B cell (primary cell): Measurements from ENCODE around the gene ABHD17C. TPM values are rescaled to one million over a fixed set of nuclear protein-coding genes. Genes with fewer than 3 reads are reported as not detected.

Experiments used
- ATAC-seq: fragments of 200-7000 bp; cut with Tn5 transposase; one replicate; pipeline ENCODE4 v1.10.0; 2021; ENCODE audit warnings: low read depth, mild to moderate bottlenecking, moderate number of reproducible peaks, moderate library complexity
- CTCF ChIA-PET: fragments of 350-600 bp; sonication (Branson Sonifier 250); formaldehyde crosslinking; loops from one replicate; lab custom pipeline; 2021; ENCODE audit warnings: antibody characterized with exemption, inconsistent platforms; lab: Charles Lee
- POLR2A ChIA-PET: fragments of 350-600 bp; sonication (Branson Sonifier 250); formaldehyde crosslinking; loops from one replicate; lab custom pipeline; 2021; ENCODE audit warnings: antibody characterized with exemption; lab: Charles Lee
- DNase-seq: peaks from one replicate; pipeline ENCODE4 v3.0.0; 2013
- H2AFZ ChIP-seq: 2 replicates; pipeline ENCODE4 v1.6.1; 2012; ENCODE audit warnings: mild to moderate bottlenecking, low read depth, low read length; ENCODE audit not compliant: insufficient read depth, poor library complexity, severe bottlenecking
- H3K27ac ChIP-seq, 2 donors: 1 replicate in 1 of 2; 2 replicates in 1 of 2; pipeline ENCODE4 v1.5.1; 2012 to 2013; ENCODE audit warnings: low read length in 2 of 2, mild to moderate bottlenecking in 2 of 2, moderate library complexity in 1 of 2
- H3K27me3 ChIP-seq, 4 experiments: fragments of 200-600 bp in 1 of 4; sonication (generic) in 1 of 4; replicated peaks in 1 of 4; 1 replicate in 2 of 4; 2 replicates in 2 of 4; pipeline versions ENCODE4 v1.6.1 to v1.7.0; 2013 to 2016; ENCODE audit warnings: low read length in 3 of 4, mild to moderate bottlenecking in 2 of 4, mixed read lengths in 1 of 4, moderate library complexity in 1 of 4; ENCODE audit not compliant: insufficient read depth in 4 of 4, control insufficient read depth in 3 of 4; ENCODE audit errors: control extremely low read depth in 1 of 4
- H3K36me3 ChIP-seq, 2 experiments: replicated peaks in 1 of 2; 1 replicate in 1 of 2; 2 replicates in 1 of 2; pipeline versions ENCODE4 v1.6.1 to v1.7.1; 2013; ENCODE audit warnings: low read length in 1 of 2; ENCODE audit not compliant: insufficient read depth in 2 of 2, control insufficient read depth in 1 of 2; ENCODE audit errors: control extremely low read depth in 1 of 2, extremely low read depth in 1 of 2
- H3K4me1 ChIP-seq, 2 donors: fragments of 200-600 bp in 1 of 2; sonication (generic) in 1 of 2; 1 replicate in 1 of 2; 2 replicates in 1 of 2; pipeline versions ENCODE4 v1.5.1 to v1.6.1; 2013 to 2017; ENCODE audit warnings: low read length in 2 of 2; ENCODE audit not compliant: control insufficient read depth in 2 of 2, insufficient read depth in 2 of 2
- H3K4me2 ChIP-seq: replicated peaks from 2 replicates; pipeline ENCODE3; 2012; ENCODE audit warnings: mild to moderate bottlenecking, low read depth, low read length; ENCODE audit not compliant: poor library complexity, severe bottlenecking
- H3K4me3 ChIP-seq, 5 experiments: fragments of 200-600 bp in 1 of 5; sonication (generic) in 1 of 5; 1 replicate in 3 of 5; 2 replicates in 2 of 5; pipeline versions ENCODE4 v1.5.1 to v1.7.0; 2011 to 2016; ENCODE audit warnings: low read length in 4 of 5, mild to moderate bottlenecking in 4 of 5, low read depth in 2 of 5, control low read depth in 1 of 5, moderate library complexity in 1 of 5; ENCODE audit not compliant: insufficient read depth in 1 of 5; ENCODE audit errors: control extremely low read depth in 1 of 5, extremely low read depth in 1 of 5
- H3K79me2 ChIP-seq: fragments of 200-600 bp; sonication (generic); one replicate; pipeline ENCODE4 v1.6.0; 2016; ENCODE audit warnings: low read length; ENCODE audit not compliant: control insufficient read depth, insufficient read depth
- H3K9ac ChIP-seq: fragments of 200-600 bp; sonication (generic); 2 replicates; pipeline ENCODE4 v1.6.1; 2017; ENCODE audit warnings: mild to moderate bottlenecking, low read length, moderate library complexity
- H3K9me3 ChIP-seq, 3 donors: one replicate each; pipeline versions ENCODE4 v1.6.1 to v1.7.1; 2013; ENCODE audit warnings: low read length in 2 of 3; ENCODE audit not compliant: control insufficient read depth in 2 of 3, insufficient read depth in 1 of 3; ENCODE audit errors: control extremely low read depth in 1 of 3
- H4K20me1 ChIP-seq: 2 replicates; pipeline ENCODE4 v1.6.0; 2012; ENCODE audit warnings: mild to moderate bottlenecking, low read length; ENCODE audit not compliant: insufficient read depth, control insufficient read depth, poor library complexity, severe bottlenecking
- H3K27ac Mint-ChIP-seq: one replicate; pipeline ENCODE4 v1.8.0; 2021; ENCODE audit warnings: mixed read lengths
- H3K27me3 Mint-ChIP-seq: one replicate; pipeline ENCODE4 v1.8.0; 2021; ENCODE audit warnings: mixed read lengths
- H3K4me1 Mint-ChIP-seq: one replicate; pipeline ENCODE4 v1.8.0; 2021; ENCODE audit warnings: mixed read lengths
- H3K4me3 Mint-ChIP-seq: one replicate; pipeline ENCODE4 v1.8.0; 2021; ENCODE audit warnings: mixed read lengths
- H3K9me3 Mint-ChIP-seq: one replicate; pipeline ENCODE4 v1.8.0; 2022; ENCODE audit warnings: mixed read lengths; ENCODE audit not compliant: insufficient read depth
- EZH2 ChIP-seq: IDR thresholded peaks from 2 replicates; pipeline ENCODE4 v1.6.1; 2012; ENCODE audit warnings: borderline replicate concordance, low read depth, mild to moderate bottlenecking, moderate library complexity, low read length; ENCODE audit not compliant: insufficient read depth, poor library complexity, severe bottlenecking
- WGBS: methylation state at CpG from one replicate; pipeline ENCODE4 v1.1.5; 2013; ENCODE audit warnings: missing lambda C conversion rate; ENCODE audit not compliant: insufficient coverage; 5-methylcytosine and 5-hydroxymethylcytosine counted together
- intact Hi-C: fragments of 100-400 bp; cut with micrococcal nuclease; formaldehyde crosslinking; loops from one replicate; pipeline ENCODE4 v1.10.0; 2022
- polyA plus RNA-seq: library from polyadenylated mRNA; depleted of rRNA; stranded (reverse); fragments of >200 nt; gene quantifications from 2 replicates; pipeline ENCODE4 v1.2.3, GENCODE V29; 2012
- total RNA-seq, 2 donors: library from RNA; stranded (reverse); fragments of 120-200 nt in 1 of 2; gene quantifications; 1 replicate in 1 of 2; 2 replicates in 1 of 2; pipeline versions ENCODE4 v1.2.3 to v1.2.4, GENCODE V29; 2013 to 2022
- TF ChIP-seq, protein P1 (sequence below): fragments of 200-600 bp; IDR thresholded peaks from one replicate; pipeline ENCODE4 v1.8.0; 2022; ENCODE audit warnings: antibody characterized with exemption, mild to moderate bottlenecking

The ABHD17C gene
- total and polyA plus RNA-seq, 2 donors (not counting 1 experiment from before 2014, with no cell fraction given): 0.78 to 1.9 TPM

DNA sequence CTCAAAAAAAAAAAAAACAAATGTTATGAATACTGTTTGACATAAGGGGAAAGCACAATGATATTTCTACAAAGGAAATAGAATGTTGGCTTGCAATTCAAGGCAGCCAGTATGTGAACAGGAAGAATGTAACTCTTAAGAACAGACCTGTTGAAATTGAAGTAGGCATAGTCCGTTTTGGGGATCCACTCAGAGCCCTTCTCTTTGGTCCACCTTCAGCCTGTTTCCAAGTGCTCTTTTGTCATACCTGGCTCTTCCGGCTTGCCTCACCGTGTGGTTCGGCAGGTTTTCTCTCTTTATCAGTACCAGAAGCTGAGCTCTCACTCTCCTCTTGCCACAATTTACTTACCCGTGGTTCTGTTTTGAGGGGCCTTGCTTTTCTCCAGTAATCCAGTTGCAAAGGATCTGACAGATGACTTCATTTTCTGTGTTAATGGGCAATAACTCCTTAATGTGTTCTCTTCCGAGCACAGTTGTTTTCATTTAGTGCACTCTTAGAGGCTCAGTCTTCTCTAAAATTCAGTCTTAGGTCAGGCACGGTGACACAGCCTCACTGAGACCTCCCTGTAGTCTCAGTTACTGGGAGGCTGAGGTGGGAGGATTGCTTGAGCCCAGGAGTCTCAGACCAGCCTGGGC, 6.7 kb downstream of the ABHD17C start:
- ATAC-seq (no peak), DNase-seq (no peak)
- H3K4me1 Mint-ChIP-seq: peaks cover 2% of the 10 kb centered on the region
- Histone ChIP-seq H3K27ac (no peak overlapping the region), H3K27me3 (peaks cover 0 to 8% (median 3%) of the 10 kb centered on the region in 4 experiments), H2AFZ (no peak overlapping the region), H3K9me3 (peaks cover 0 to 3% (median 0%) of the 10 kb centered on the region in 3 donors), H3K36me3 (no peaks in the 10 kb centered on the region), H3K4me3 (no peak overlapping the region), H3K79me2 (no peaks in the 10 kb centered on the region), H4K20me1 (no peaks in the 10 kb centered on the region), H3K4me1 (peaks cover 2% of the 10 kb centered on the region in 2 donors), H3K9ac (no peak overlapping the region), H3K4me2 (no peak overlapping the region)
- intact Hi-C loops: no loop called here
- WGBS: 97% methylated on average over 5 of the region's 7 CpGs
- no peak for TF ChIP-seq EZH2
- TF ChIP-seq, protein P1, sequence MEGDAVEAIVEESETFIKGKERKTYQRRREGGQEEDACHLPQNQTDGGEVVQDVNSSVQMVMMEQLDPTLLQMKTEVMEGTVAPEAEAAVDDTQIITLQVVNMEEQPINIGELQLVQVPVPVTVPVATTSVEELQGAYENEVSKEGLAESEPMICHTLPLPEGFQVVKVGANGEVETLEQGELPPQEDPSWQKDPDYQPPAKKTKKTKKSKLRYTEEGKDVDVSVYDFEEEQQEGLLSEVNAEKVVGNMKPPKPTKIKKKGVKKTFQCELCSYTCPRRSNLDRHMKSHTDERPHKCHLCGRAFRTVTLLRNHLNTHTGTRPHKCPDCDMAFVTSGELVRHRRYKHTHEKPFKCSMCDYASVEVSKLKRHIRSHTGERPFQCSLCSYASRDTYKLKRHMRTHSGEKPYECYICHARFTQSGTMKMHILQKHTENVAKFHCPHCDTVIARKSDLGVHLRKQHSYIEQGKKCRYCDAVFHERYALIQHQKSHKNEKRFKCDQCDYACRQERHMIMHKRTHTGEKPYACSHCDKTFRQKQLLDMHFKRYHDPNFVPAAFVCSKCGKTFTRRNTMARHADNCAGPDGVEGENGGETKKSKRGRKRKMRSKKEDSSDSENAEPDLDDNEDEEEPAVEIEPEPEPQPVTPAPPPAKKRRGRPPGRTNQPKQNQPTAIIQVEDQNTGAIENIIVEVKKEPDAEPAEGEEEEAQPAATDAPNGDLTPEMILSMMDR: no peak
- ChIA-PET POLR2A (no interaction called here), CTCF (no interaction called here)
- no peaks in the 10 kb centered on the region for H3K9me3 Mint-ChIP-seq
- H3K27ac Mint-ChIP-seq: no peak overlapping the region
- peaks cover 16% of the 10 kb centered on the region for H3K27me3 Mint-ChIP-seq
- no peak overlapping the region for H3K4me3 Mint-ChIP-seq

DNA sequence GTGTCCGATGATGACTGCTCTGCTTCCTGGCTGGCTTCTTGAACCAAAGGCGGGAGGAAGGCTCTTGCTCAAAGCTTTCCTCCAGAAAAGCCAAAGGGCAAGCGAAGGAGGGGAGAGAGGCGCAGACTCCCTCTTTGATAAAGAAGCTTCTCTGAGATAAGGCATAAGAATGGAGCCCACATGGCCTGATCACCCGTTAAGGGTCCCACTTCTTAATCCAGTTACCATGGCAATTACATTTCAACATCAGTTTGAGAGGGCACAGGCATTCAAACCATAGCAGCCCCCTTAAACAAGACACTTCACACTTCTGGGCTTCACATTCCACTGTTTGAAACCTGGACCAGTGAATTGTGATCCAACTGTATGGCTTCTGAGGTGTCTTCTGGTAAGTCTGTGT, 8.0 kb downstream of the ABHD17C start:
- no peaks in the 10 kb centered on the region for H4K20me1 ChIP-seq
- peaks cover 13% of the 10 kb centered on the region for H3K27me3 Mint-ChIP-seq
- no peak overlapping the region for H2AFZ ChIP-seq
- ChIA-PET POLR2A (no interaction called here), CTCF (no interaction called here)
- no peaks in the 10 kb centered on the region for H3K4me1 Mint-ChIP-seq
- TF ChIP-seq EZH2: no peak
- TF ChIP-seq, protein P1: no peak
- H3K9ac ChIP-seq: no peak overlapping the region
- no peak for ATAC-seq
- no peak overlapping the region for H3K27ac Mint-ChIP-seq
- intact Hi-C loops: no loop called here
- H3K9me3 ChIP-seq: peaks cover 0 to 3% (median 0%) of the 10 kb centered on the region in 3 donors
- H3K9me3 Mint-ChIP-seq: no peaks in the 10 kb centered on the region
- 97% methylated on average over 4 of the region's 5 CpGs for WGBS
- no peak overlapping the region for H3K27ac ChIP-seq
- H3K4me3 Mint-ChIP-seq: no peak overlapping the region
- DNase-seq: no peak
- no peaks in the 10 kb centered on the region for H3K79me2 ChIP-seq
- H3K4me3 ChIP-seq: no peak overlapping the region
- H3K4me1 ChIP-seq: no peaks in the 10 kb centered on the region
- H3K36me3 ChIP-seq: no peaks in the 10 kb centered on the region
- peaks cover 0 to 4% (median 2%) of the 10 kb centered on the region in 4 experiments for H3K27me3 ChIP-seq
- H3K4me2 ChIP-seq: no peak overlapping the region
